Bronchial smooth muscle cell (primary cell): Measurements from ENCODE around the gene TEX14. TPM values are rescaled to one million over a fixed set of nuclear protein-coding genes. Genes with fewer than 3 reads are reported as not detected.

Experiments
- total RNA-seq: library from RNA; depleted of rRNA; stranded (reverse); fragments of >200 nt; gene quantifications from 2 replicates; pipeline ENCODE4 v1.2.1, GENCODE V29; 2014

Gene TEX14, protein sequence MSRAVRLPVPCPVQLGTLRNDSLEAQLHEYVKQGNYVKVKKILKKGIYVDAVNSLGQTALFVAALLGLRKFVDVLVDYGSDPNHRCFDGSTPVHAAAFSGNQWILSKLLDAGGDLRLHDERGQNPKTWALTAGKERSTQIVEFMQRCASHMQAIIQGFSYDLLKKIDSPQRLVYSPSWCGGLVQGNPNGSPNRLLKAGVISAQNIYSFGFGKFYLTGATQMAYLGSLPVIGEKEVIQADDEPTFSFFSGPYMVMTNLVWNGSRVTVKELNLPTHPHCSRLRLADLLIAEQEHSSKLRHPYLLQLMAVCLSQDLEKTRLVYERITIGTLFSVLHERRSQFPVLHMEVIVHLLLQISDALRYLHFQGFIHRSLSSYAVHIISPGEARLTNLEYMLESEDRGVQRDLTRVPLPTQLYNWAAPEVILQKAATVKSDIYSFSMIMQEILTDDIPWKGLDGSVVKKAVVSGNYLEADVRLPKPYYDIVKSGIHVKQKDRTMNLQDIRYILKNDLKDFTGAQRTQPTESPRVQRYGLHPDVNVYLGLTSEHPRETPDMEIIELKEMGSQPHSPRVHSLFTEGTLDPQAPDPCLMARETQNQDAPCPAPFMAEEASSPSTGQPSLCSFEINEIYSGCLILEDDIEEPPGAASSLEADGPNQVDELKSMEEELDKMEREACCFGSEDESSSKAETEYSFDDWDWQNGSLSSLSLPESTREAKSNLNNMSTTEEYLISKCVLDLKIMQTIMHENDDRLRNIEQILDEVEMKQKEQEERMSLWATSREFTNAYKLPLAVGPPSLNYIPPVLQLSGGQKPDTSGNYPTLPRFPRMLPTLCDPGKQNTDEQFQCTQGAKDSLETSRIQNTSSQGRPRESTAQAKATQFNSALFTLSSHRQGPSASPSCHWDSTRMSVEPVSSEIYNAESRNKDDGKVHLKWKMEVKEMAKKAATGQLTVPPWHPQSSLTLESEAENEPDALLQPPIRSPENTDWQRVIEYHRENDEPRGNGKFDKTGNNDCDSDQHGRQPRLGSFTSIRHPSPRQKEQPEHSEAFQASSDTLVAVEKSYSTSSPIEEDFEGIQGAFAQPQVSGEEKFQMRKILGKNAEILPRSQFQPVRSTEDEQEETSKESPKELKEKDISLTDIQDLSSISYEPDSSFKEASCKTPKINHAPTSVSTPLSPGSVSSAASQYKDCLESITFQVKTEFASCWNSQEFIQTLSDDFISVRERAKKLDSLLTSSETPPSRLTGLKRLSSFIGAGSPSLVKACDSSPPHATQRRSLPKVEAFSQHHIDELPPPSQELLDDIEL (N-terminal part only)
- total RNA-seq: under 0.01 TPM in 2 replicates

DNA sequence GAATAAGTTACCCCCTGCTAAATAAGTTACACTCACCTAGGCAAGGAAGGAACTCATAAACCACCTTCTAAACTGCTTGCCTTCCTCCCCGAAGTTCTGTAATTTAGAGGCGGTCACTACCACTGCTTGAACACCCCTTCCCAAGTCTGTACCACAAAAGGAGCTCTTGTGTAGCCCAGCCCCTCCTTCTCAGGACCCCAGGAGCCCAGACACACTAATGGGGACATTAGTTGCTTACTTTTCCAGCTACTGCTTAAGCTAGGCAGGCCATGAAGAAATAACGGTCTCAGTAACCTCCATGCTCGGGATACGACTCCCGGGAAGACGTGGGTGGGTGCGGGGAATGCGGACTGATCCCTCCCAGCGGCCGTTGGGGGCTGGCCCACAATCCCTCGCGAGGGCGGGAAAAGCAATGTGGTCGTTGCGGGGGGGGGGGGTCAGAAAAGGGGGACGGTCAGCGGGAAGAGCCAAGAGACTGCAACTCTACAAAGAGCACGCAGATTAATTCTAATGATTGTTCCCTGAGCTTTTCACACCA is at the start of gene TEX14:
TEX14 (minus strand) TSS at position 345 of the 538 bp plus-strand sequence. CDS start 40,044 bp downstream, outside the sequence.

DNA sequence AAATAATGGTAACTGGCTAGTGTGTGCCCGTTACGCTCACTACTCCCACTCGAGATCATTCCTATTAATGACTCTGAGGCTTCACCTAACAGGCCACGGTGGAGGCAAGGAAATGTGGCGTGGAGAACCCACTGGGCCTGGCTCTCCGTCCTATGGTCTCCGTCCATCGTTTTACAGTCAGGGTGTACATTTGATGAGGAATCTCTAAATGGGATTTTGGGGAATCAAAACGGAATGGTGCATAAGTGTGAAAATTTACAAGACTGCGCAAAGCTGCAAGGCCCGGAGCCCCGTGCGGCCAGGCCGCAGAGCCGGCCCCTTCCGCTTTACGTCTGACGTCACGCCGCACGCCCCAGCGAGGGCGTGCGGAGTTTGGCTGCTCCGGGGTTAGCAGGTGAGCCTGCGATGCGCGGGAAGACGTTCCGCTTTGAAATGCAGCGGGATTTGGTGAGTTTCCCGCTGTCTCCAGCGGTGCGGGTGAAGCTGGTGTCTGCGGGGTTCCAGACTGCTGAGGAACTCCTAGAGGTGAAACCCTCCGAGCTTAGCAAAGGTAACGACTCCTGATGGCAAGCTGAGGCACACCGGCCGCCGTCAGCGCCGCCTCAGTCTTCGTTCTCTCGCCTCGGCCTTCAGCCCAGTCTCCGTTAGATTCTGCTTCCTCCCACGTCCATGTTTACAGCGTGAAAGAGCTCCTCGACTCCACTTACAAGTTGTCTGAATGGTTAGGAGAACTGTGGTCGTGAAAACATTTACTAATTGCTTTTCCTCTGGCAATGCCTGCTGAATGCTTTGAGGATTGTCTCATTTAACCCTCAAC is 602 bp upstream of the TEX14 start, which contains the start of gene RAD51C:
RAD51C (plus strand) TSS at position 364 of the 817 bp plus-strand sequence; CDS start at position 406, 42 bp downstream.

DNA sequence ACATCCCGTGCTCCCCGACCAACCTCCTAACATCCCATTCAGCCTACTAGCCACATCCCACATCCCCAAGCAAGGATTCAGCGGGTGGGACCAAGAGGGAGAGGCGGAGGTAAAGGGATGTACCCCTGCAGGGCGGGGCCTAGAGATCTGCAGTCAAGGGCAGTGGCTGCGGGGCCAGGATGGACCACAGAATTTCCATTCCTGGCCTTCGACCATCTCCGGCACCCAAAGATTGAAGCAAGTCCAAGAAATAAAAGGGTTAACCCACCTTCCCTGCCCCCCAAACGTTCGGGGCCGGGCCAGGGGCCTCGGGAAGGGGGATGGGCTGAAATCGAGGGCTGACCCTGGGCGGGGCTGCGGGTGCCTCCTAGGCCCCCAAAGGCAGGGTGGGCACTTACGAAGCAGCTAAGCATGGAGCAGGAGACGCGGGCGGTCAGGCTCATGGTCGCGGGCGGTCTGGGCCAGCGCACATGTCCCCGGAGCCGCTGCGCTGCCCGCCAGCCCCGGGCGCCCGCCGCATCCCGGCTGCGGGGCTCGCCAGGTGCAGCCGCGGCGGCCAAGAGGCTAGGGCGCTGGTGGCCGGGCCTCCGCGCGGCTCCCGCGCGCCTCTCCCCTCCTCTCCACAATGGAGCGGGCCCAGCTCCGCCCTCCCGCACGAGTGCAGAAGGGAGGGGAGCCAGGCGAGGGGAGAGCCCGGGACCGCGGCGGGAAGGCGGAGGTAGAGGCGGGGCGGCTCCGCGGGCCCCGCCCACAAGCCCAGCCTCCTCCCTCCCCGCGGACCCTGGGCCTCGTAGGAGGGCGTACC is 177.7 kb downstream of the TEX14 start, which contains the start of gene MTMR4:
MTMR4 (minus strand) TSS at position 674 of the 805 bp plus-strand sequence; CDS start at position 443, 231 bp downstream.

Other genes starting within 250 kb of the TEX14 start
- gene HSF5, start 203.6 kb downstream of the TEX14 start, total RNA-seq: not detected in 2 replicates
- 30.0 and 44.4 TPM in 2 replicates for gene MTMR4, start 177.4 kb downstream of the TEX14 start, total RNA-seq
- gene RAD51C, start 557 bp upstream of the TEX14 start, total RNA-seq: 18.1 and 21.7 TPM in 2 replicates
- under 0.01 TPM in 1 of 2 replicates, not detected in the other for gene PPM1E, start 63.8 kb upstream of the TEX14 start, total RNA-seq